Activated T-helper 17 cell treated with anti-CD3 and anti-CD28 coated beads, Interleukin-2, amount 50 U/mL, for 72 hours (primary cell): ENCODE results near the gene CYTH1. TPM values are rescaled to one million over a fixed set of nuclear protein-coding genes. Genes with fewer than 3 reads are reported as not detected.

Source experiments
- ATAC-seq: fragments of 150-1000 bp; cut with Tn5 transposase; replicated peaks from 2 replicates; pipeline ENCODE4 v1.10.0; 2021; ENCODE audit warnings: mild to moderate bottlenecking, moderate library complexity
- H3K27ac Mint-ChIP-seq: one replicate; pipeline ENCODE4 v1.8.0; 2022; ENCODE audit warnings: mixed read lengths
- H3K27me3 Mint-ChIP-seq: one replicate; pipeline ENCODE4 v1.8.0; 2022; ENCODE audit warnings: mixed read lengths
- H3K36me3 Mint-ChIP-seq: one replicate; pipeline ENCODE4 v1.8.0; 2022; ENCODE audit warnings: low read depth, mild to moderate bottlenecking, mixed read lengths
- H3K4me1 Mint-ChIP-seq: one replicate; pipeline ENCODE4 v1.8.0; 2022; ENCODE audit warnings: mixed read lengths
- H3K4me3 Mint-ChIP-seq: one replicate; pipeline ENCODE4 v1.8.0; 2022; ENCODE audit warnings: mild to moderate bottlenecking, mixed read lengths
- H3K9me3 Mint-ChIP-seq: one replicate; pipeline ENCODE4 v1.8.0; 2022; ENCODE audit warnings: mixed read lengths
- total RNA-seq, 2 donors: library from RNA; stranded (reverse); gene quantifications; one replicate each; pipeline ENCODE4 v1.2.3, GENCODE V29; 2022

CYTH1 gene
- total RNA-seq, 2 donors from 2014 or later = 173 to 195 TPM

DNA sequence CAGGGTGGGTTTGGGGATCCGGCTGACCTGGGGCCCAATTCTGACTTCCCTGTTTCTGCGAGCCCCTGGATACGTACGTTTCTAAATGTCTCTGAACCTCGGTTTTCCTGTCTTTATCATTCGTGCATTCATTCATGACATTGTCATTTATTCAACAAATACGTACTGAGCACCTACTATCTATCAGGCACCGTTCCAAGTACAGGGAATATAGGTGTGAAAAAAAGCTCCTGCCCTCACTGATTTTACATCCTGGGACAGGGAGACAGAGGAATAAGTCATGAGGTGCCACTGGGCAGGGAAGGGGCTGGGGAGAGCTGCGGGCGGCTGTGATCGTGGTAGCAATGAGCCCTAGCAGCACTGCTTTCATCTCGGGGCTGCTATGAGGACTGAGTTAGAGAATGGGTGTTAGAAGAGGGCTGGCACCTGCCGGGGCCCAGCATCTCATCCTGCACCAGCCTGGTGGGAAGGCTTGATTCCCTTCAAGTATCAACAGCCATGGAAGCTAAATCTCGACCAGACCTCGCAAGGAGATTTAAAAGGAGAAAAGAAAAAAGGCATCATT is 116.6 kb downstream of the CYTH1 start:
- H3K9me3 Mint-ChIP-seq = no peaks in the 10 kb centered on the region
- ATAC-seq = peak; percentile 27

DNA sequence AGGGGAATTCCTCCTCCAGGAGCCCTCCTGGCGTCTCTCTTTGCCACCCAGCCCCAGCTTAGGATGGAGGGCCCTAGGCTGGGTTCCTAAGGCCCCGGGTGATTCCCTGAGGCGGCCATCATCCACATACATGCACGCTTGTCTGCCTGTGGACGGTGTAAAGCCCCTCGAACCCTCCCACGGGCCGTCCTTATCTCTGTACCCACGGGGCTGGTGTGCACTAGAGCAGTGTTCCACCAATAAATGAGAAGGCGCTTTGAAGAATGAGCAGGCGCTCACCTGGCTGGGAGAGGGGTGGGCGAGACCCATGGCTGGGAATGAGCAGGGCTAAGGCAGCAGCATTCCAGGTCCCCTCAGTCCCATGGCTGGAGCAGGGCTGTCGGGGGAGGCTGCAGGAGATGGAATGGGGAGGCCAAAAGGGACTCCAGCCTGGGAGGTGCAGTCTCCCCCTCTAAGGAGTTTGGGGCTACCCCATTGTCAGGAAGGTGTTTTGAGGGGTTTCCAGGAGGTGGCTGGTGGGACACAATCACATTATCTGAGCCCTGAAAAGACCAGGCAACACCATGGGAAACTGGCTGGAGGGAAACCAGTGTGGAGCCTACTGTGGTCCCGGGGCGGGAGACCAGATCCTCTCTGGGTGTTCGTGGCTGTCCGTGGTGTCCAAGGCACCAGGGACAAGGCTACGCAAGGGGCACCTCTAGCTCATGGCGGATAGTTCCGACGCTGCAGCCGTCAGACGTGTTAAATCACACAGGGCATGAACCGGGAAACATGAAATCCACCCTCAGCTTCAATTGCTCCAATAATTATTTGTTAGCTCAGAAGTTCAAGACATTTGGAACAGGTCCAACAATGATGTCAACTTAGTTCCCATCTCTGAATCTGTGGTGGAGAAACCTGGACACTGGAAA is 117.3 kb downstream of the CYTH1 start:
- no peak for ATAC-seq
- H3K27me3 Mint-ChIP-seq = no peaks in the 10 kb centered on the region
- H3K36me3 Mint-ChIP-seq = peaks cover 30% of the 10 kb centered on the region
- H3K4me1 Mint-ChIP-seq = peaks cover 39% of the 10 kb centered on the region
- H3K4me3 Mint-ChIP-seq = no peak overlapping the region
- peak overlapping the region; percentile 96 for H3K27ac Mint-ChIP-seq
- no peaks in the 10 kb centered on the region for H3K9me3 Mint-ChIP-seq

More for the DNA sequence above, 116.6 kb downstream of the CYTH1 start:
- peaks cover 45% of the 10 kb centered on the region for H3K4me1 Mint-ChIP-seq
- peak overlapping the region; percentile 85 for H3K4me3 Mint-ChIP-seq
- no peaks in the 10 kb centered on the region for H3K27me3 Mint-ChIP-seq
- peaks cover 37% of the 10 kb centered on the region for H3K36me3 Mint-ChIP-seq
- peak overlapping the region; percentile 96 for H3K27ac Mint-ChIP-seq

DNA sequence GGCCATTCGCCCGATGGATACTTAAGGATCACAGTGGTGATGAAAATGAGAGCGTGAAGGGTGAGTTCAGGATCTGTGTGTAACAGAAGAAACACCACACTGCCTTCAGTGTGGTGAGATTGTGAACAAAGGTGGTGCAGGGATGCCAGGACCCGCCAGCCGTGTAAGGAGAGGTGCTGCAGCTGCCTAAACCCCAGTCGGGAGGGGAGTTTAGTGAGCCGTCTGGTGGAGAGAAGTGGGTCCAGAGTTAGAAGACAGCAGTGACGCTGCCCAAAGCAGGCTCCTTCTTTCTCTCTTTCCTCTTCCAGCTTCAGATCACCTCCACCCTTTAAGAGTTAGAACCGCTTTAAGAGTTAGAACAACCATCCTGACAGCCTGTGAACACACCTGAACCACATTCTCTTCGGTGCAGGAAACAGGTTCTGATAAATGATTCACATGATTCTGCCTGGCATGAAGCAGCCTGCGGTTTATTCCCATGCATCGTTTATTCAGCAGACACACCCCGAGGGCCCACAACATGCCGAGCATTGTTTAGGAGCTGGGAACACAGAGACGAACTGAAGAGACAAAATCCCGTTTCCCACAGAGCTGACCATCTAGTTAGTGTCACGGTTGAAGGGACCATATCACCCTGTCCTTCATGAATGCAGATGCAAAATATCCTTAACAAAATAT is 120.8 kb downstream of the CYTH1 start:
- ATAC-seq = no peak
- Mint-ChIP-seq H3K4me1 (peaks cover 12% of the 10 kb centered on the region), H3K4me3 (no peak overlapping the region), H3K27me3 (no peaks in the 10 kb centered on the region), H3K9me3 (no peaks in the 10 kb centered on the region), H3K36me3 (peaks cover 3% of the 10 kb centered on the region), H3K27ac (no peak overlapping the region)

DNA sequence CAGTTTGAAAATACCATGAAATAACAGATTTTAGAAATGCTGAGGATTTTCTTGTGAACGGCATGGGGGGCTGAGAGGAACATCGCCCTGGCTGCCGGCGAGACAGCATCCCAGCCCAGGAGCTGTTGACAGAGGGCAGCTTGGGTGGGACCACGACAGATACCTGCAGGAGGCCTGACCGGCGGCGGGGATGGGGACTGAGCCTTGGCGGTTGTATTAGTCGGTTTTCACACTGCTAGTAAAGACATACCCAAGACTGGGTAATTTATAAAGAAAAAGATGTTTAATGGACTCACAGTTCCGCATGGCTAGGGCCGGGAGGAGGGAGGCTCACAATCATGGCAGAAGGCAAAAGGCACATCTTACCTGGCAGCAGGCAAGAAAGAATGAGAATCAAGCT is 122.5 kb downstream of the CYTH1 start:
- no peak overlapping the region for H3K4me3 Mint-ChIP-seq
- no peak overlapping the region for H3K27ac Mint-ChIP-seq
- no peak for ATAC-seq
- no peaks in the 10 kb centered on the region for H3K36me3 Mint-ChIP-seq
- no peaks in the 10 kb centered on the region for H3K27me3 Mint-ChIP-seq
- no peaks in the 10 kb centered on the region for H3K9me3 Mint-ChIP-seq
- H3K4me1 Mint-ChIP-seq = no peaks in the 10 kb centered on the region

DNA sequence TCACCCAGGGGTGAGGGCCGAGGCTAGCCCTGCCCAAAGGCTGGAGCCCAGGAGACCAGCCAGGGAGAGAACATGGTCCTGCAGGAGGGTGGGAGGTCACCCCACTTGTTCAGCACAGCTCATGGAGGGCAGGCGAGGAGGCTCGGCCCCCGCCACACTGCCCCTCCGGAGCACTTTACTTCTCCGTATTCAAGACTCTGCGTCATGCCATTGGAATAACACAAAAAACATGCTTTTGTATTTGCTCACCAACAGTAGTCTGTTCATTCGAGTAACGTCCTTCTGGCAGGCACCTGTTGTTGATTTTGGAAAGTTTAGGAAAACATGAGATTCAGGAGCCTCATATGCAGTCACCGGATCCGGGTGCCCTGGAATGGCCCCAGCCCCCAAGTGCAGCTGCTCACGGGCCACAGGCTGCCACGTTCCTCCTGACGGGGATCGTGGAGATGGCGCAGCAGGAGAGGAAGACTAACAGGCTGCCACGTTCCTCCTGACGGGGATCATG is 123.7 kb downstream of the CYTH1 start:
- peak overlapping the region; percentile 50 for H3K27ac Mint-ChIP-seq
- no peak for ATAC-seq
- no peaks in the 10 kb centered on the region for H3K4me1 Mint-ChIP-seq
- H3K9me3 Mint-ChIP-seq = no peaks in the 10 kb centered on the region
- H3K4me3 Mint-ChIP-seq = no peak overlapping the region
- no peaks in the 10 kb centered on the region for H3K36me3 Mint-ChIP-seq
- H3K27me3 Mint-ChIP-seq = no peaks in the 10 kb centered on the region

DNA sequence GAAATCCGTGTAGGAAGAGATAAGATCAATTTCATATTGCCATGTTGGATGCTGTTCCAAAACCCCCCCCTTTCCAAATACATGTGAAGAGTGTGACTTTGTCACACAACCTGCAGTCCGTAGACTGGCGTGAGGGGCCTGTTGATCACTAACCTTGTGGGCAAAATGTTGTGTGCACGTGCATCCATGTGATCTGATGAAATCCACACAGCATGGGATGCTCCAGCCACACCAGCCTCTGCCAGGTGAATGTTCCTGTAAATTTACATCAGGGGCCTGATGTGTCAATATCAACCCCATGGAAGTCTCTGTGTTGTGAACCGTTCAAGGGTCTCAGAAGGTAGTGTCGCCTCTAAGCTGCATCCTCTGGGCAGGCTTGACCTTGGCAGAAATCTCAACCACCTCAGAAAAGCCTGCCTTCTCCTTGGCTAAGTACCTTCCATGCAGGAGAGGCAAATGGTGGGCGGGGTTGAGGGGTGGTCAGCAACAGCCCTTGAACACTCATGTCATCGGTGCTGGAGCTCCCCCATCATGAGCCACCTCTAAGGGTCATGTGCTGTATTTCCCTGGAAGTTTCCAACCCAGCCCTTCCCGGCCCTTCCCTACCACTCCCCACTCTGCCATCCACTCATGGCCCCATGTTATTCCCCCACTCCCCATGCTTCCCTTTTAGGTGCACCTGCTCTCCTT is 126.7 kb downstream of the CYTH1 start:
- no peak for ATAC-seq
- H3K36me3 Mint-ChIP-seq = no peaks in the 10 kb centered on the region
- H3K9me3 Mint-ChIP-seq = no peaks in the 10 kb centered on the region
- no peaks in the 10 kb centered on the region for H3K4me1 Mint-ChIP-seq
- H3K27me3 Mint-ChIP-seq = no peaks in the 10 kb centered on the region
- H3K4me3 Mint-ChIP-seq = no peak overlapping the region
- no peak overlapping the region for H3K27ac Mint-ChIP-seq

DNA sequence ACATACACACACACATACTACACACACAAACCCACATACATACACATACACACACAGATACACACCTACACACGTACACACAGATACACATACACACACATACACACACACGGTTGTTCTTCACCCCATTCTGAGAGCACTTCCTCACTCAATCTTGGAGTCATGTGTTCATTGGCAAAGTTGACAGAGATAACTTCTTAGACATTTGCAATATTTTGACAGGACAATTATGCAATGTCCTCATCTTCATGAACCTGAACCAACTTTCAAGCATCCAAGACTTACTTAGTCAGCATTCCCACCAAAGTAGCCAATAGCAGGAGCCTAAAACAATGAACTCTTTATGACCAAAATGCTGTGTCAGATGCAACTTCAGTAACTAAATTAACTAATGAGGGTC is 127.7 kb downstream of the CYTH1 start:
- Mint-ChIP-seq H3K36me3 (no peaks in the 10 kb centered on the region), H3K27me3 (no peaks in the 10 kb centered on the region), H3K4me3 (no peak overlapping the region), H3K9me3 (no peaks in the 10 kb centered on the region), H3K27ac (no peak overlapping the region), H3K4me1 (no peaks in the 10 kb centered on the region)
- ATAC-seq = no peak

DNA sequence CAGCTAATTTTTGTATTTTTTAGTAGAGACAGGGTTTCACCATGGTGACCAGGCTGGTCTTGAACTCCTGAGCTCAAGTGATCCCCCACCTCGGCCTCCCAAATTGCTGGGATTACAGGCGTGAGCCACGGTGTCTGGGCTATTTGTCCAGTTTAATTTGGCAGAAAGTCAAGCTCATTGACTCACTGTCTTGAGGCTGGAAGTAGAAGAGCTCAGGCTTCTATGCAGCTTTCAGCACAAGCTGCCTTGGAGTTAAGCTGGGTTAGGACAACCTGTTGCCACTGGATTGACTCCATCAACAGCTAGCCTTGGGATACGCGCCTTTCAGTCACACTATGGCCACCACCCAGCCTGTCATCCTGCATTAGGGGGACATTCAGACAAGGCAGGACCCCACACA is 128.7 kb downstream of the CYTH1 start:
- H3K27ac Mint-ChIP-seq = no peak overlapping the region
- no peak overlapping the region for H3K4me3 Mint-ChIP-seq
- no peaks in the 10 kb centered on the region for H3K4me1 Mint-ChIP-seq
- no peaks in the 10 kb centered on the region for H3K27me3 Mint-ChIP-seq
- H3K36me3 Mint-ChIP-seq = no peaks in the 10 kb centered on the region
- no peak for ATAC-seq
- no peaks in the 10 kb centered on the region for H3K9me3 Mint-ChIP-seq

DNA sequence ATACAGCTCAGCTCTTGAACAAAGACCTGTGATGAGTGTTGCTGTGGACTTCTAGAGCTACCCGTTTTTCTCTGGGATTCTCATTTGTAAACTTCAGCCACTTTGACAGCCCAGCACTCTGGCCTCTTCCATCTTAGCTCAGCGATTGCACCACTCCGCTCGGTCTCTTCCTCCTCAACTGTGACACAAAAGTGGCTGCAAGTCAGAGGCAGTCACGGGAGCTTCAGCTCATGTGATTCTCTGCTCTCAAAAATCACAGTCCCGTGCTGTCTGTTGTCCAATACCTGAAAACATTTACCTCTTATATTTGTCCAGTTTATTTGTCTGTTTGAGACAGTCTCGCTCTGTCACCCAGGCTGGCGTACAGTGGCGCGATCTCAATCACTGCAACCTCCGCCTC is 129.2 kb downstream of the CYTH1 start:
- Mint-ChIP-seq H3K36me3 (no peaks in the 10 kb centered on the region), H3K4me1 (no peaks in the 10 kb centered on the region), H3K27me3 (no peaks in the 10 kb centered on the region), H3K9me3 (no peaks in the 10 kb centered on the region), H3K4me3 (no peak overlapping the region), H3K27ac (no peak overlapping the region)
- no peak for ATAC-seq

DNA sequence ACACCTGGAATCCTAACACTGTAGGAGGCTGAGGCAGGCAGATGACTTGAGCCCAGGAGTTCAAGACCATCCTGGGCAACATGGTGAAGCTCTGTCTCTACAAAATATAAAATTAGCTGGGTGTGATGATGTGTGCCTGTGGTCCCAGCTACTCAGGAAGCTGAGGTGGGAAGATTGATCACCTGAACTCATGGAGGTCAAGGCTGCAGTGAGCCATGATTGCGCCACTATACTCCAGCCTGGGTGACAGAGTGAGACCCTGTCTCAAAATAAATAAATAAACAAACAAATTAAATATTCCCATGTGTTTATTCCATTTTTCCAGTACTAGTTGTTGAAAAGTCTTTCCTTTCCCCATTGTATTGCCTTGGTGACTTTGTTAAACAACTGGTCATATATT is 130.0 kb downstream of the CYTH1 start:
- H3K27me3 Mint-ChIP-seq = no peaks in the 10 kb centered on the region
- no peak for ATAC-seq
- H3K36me3 Mint-ChIP-seq = no peaks in the 10 kb centered on the region
- H3K4me1 Mint-ChIP-seq = no peaks in the 10 kb centered on the region
- no peak overlapping the region for H3K27ac Mint-ChIP-seq
- no peak overlapping the region for H3K4me3 Mint-ChIP-seq
- H3K9me3 Mint-ChIP-seq = no peaks in the 10 kb centered on the region

DNA sequence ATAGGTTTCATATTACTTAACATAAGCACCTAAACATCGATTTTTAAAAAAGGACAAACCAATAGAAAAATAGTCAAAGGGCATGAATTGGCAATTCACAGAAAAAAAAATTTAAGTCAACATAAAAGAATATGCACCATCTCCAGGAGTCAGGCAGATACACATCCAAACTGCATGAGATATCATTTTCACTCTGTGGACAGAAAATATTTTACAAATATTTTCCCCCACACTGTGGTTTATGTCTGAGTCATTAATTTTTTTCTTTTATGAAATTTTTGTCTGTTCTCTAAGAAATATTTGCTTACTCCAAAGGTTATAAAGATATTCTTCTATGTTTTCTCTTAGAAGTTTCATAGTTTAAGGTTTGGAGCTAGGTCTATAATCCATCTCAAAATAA is 130.5 kb downstream of the CYTH1 start:
- Mint-ChIP-seq H3K27me3 (no peaks in the 10 kb centered on the region), H3K4me1 (no peaks in the 10 kb centered on the region), H3K9me3 (no peaks in the 10 kb centered on the region), H3K27ac (no peak overlapping the region), H3K36me3 (no peaks in the 10 kb centered on the region), H3K4me3 (no peak overlapping the region)
- no peak for ATAC-seq

DNA sequence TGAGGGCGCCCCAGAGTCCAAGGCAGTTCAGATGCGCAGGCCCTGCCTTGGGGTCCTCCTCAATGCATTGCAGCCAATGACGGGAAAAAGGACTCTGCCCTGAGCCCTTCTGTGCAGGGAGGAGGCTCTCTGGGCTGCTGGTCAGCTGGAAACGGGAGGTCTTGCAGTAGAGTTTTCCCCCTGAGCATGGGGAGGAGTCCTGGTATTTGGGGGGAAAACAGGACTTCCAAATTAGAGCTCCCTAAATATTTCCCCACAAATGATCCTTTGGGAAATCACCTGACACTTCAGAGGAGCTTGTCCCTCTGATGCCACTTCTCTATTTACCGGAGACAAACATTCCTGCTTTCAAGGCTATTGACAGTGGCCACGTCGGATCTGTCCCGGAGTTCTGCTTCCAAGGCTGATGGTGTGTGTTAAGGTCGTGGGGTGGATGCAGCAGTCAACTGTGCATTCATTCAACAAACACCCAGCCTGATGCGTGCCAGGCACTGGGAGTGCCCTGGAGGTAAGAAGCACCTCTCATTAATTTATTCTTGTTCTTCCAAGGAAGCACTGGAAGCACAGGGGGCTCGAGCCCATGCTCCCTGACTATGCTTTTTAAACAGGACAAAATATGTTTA is 131.9 kb downstream of the CYTH1 start:
- no peak for ATAC-seq
- Mint-ChIP-seq H3K27ac (no peak overlapping the region), H3K4me1 (peaks cover 7% of the 10 kb centered on the region), H3K27me3 (no peaks in the 10 kb centered on the region), H3K4me3 (no peak overlapping the region), H3K9me3 (no peaks in the 10 kb centered on the region), H3K36me3 (no peaks in the 10 kb centered on the region)

DNA sequence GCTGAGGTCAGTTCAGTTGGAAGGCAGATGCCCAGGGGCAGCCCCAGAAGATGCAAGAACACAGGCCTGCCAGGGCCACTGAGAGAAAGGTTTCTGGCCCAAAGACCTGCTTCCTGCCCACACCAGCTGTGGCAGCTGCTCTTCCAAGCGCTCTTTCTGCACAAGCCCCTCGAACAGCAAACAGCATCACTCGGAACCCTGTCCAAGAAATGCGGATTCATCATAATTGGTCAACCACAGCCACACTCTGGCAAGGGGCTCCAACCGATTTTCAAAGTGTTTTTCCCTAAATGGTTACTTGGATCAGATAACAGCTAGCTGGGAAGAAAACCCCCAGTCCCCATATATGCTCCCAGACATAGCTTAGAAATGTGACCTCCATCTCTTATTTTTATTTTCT is 133.8 kb downstream of the CYTH1 start:
- Mint-ChIP-seq H3K27me3 (no peaks in the 10 kb centered on the region), H3K27ac (no peak overlapping the region)
- no peak for ATAC-seq

DNA sequence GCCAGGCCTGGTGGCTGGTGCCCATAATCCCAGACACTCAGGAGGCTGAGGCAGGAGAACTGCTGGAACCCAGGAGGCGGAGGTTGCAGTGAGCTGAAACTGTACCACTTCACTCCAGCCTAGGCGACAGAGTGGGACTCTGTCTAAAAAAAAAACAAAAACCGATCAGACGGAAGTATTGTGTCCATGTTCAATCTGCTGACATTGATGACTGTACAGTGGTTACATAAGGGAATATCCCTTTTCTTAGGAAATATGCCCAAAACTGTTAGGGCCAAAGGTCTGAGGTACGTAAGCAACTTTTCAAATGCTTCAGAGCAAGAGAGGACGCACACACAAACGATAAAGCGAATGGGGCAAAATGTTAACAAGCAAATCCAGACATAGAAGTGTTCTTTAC is 135.0 kb downstream of the CYTH1 start:
- no peaks in the 10 kb centered on the region for H3K9me3 Mint-ChIP-seq
- H3K4me1 Mint-ChIP-seq = peaks cover 7% of the 10 kb centered on the region

More for the DNA sequence above, 133.8 kb downstream of the CYTH1 start:
- Mint-ChIP-seq H3K4me1 (peaks cover 7% of the 10 kb centered on the region), H3K4me3 (no peak overlapping the region), H3K36me3 (no peaks in the 10 kb centered on the region), H3K9me3 (no peaks in the 10 kb centered on the region)

More for the DNA sequence above, 135.0 kb downstream of the CYTH1 start:
- peak overlapping the region; percentile 28 for H3K4me3 Mint-ChIP-seq
- H3K27me3 Mint-ChIP-seq = no peaks in the 10 kb centered on the region
- no peaks in the 10 kb centered on the region for H3K36me3 Mint-ChIP-seq
- H3K27ac Mint-ChIP-seq = peak overlapping the region; percentile 81
- ATAC-seq = no peak
